OCI-LY7 (cell line): ENCODE data around the gene NFATC4.

Experiments used
- CTCF ChIP-seq: fragments of 200-600 bp; sonication (generic); conservative IDR thresholded peaks from 2 replicates; pipeline ENCODE4 v1.5.1; 2014; ENCODE audit warnings: mild to moderate bottlenecking, antibody characterized with exemption, low read length, moderate library complexity, mixed read lengths
- EZH2phosphoT487 ChIP-seq: fragments of 200-600 bp; sonication (generic); IDR thresholded peaks from 2 replicates; pipeline ENCODE4 v1.6.1; 2018; ENCODE audit warnings: low read depth, borderline replicate concordance, mild to moderate bottlenecking, mixed run types, antibody characterized with exemption, low read length, moderate library complexity, mixed read lengths

GRCh38 chr14:24415421-24416253 lies 47.7 kb downstream of the NFATC4 start:
- TF ChIP-seq CTCF (no peak), EZH2phosphoT487 (no peak)
